ENCODE measurements around the gene SLC35F3.
"Not testable (repeated sequence)": the region's sequence is repeated elsewhere in the genome, so short reads cannot be mapped to it uniquely, and the experiment has no call there.

SLC35F3 gene

DNA sequence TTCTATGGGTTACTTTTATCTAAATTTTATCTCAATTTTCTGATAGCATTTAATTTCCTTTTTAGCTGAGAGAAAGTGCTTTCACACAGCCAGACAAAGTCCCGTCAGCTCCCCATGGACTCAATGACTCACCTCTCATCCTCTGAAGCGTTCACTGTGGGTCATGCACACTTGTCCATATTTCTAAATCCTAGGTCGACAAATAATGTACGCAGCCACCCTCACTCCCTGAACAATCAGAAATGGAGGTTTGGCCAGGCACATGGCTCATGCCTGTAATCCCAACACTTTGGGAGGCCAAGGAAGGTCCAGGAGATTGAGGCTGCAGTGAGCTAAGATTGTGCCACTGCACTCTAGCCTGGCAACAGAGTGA is 426.4 kb downstream of the SLC35F3 start:
- no peak for DNase-seq

DNA sequence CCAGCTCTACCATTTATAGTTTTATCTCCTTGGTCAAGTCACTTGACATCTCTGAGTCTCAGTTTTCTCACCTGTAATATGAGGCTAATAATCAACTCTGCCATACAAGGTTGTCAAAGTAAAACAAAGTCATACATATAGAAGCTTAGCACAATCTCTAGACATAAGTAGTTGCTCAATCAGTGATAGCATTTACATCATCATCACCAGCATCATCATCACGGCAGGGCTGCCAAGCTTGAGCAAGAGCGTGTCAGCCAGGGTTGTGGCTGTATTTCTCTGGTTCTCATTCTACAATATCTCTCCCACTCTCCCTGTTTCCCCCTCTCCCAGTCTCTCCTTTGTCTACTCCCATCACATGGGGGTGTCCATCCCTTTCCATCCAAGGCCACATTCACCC is 427.0 kb downstream of the SLC35F3 start:
- DNase-seq: peak; percentile 82

DNA sequence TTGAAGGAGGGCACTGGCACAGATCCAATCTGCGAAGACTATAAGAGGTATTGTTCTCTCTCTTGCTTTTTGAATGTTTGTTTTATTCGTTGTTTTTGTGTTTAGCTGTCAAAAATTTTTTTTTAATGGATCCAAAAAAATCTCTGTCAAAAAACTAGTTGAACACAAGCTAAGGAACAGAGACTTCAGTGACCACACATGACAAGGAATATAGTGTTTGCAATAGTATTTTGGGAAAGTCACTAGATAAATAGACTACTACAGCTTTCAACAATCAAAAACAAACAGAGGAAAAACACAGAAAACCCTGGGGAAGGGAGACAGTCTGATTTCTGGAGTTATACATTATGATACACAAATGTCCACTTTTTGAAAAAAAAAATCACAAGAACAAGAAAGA is 431.9 kb downstream of the SLC35F3 start:
- no peak for DNase-seq

DNA sequence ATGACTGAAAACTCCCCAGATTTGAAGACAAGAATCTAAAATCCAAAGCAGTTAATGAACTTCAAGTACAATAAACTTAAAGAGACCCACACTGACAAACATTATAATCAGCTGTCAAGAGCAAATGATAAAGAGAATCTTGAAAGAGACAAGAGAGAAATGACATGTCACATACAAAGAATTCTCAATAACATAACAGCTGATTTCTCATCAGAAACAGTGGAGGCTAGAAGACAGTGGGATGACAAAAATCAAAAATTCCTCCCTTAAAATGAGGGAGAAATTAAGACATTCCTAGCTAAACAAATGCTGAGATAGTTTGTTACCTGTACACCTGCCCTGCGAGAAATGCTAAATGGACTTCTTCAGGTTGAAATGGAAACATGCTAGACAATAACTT is 432.8 kb downstream of the SLC35F3 start:
- DNase-seq: no peak

DNA sequence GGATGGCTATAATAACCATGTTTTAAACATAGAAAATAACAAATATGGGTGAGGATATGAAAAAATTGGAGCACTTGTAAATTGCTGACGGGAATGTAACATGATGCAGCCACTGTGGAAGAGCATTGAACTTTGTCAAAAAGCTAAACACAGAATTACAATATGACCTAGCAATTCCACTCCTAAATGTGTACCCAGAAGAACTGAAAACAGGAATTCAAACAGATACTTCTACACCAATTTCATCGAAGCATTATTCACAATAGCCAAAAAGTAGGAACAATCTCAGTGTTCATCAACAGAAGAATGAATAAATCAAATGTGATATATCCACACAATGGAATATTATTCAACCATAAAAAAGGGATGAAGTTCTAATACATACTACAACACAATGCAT is 436.1 kb downstream of the SLC35F3 start:
- no peak for DNase-seq

DNA sequence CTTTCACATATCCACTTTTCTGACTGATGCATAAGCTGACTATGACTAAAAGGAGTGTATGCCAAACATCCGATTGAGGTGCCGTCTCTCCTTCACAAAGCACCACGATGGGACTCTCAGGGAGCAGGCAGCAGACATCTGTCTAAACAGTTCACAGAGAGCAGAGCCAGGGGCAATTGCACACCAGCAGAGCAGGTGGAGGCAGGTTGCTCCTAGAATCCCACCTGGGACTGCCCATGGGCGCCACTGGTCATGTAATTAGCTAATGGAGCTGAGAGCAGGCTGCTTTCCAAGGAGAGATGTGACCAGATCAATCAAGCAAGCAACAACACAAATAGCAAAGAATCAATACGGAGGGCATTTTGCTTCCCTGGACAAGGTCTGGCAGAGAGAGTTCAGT is 438.3 kb downstream of the SLC35F3 start:
- no peak for DNase-seq

DNA sequence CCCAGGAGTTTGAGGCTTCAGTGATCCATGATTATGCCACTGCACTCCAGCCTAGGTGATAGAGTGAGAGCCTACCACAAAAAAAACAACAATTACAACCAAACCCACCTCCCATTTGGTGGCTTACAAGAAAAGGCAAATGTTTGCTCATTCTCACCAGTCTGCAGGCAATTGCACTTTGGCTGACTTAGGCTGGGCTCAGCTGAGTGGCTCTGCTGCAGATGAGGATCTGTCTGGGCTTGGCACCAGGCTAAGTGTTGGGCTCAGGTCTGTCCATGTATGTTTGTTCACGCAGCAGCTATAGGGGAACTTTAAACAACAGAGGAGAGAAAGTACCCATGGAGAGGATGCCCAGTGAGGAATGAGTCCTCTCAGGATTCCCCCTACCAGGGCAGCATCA is 440.8 kb downstream of the SLC35F3 start:
- DNase-seq: no peak

DNA sequence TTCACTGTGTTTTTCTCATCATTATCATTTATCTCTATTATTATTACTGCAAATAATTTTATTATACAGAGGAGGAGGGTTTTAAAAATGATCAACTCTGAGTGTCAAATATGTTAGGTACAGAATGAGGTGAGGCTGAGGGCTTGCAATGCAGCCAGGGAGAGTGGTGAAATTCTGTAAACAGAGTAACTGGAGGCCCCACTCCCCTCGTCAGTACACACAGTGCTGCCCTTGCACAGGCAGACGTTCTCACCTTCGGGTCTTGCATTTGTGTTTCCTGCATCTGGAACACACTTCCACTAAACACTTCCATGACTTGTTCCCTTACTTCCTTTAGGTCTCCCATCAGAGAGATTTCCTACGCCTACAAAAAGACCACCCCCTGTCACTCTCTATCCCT is 444.5 kb downstream of the SLC35F3 start:
- DNase-seq: no peak

DNA sequence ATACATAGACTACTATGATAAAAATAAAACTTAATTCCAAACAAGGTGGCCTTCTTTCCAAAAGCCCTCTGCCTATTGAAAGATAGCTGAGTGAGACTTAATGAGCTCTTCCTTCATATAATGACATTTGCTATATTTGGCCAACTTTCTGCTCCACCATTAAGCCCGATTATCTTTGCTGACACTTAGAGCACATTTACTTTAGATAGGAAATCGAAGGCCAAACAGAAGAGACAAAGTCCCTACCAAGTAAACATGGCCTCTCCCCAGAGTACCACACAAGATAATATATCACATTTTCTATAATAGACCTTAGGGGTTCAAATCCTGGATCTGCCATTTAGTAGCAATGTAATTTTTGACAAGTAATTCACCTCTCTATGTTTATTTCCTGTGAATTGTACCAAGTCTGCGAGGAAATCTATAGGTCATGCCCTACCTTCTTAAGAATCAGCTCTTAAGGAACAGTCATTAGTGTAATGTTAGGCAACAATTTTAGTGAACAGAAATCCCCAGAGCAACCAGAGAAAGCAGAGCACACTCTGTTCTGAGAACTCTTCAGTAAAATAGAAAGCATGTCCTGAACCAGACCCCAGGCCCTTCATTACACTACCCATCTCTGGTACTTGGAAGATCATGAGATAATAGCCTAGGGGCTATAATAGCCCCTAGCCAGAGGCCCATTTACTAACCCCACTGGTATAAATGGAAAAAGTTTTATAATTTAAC is 451.5 kb downstream of the SLC35F3 start:
- DNase-seq: no peak

DNA sequence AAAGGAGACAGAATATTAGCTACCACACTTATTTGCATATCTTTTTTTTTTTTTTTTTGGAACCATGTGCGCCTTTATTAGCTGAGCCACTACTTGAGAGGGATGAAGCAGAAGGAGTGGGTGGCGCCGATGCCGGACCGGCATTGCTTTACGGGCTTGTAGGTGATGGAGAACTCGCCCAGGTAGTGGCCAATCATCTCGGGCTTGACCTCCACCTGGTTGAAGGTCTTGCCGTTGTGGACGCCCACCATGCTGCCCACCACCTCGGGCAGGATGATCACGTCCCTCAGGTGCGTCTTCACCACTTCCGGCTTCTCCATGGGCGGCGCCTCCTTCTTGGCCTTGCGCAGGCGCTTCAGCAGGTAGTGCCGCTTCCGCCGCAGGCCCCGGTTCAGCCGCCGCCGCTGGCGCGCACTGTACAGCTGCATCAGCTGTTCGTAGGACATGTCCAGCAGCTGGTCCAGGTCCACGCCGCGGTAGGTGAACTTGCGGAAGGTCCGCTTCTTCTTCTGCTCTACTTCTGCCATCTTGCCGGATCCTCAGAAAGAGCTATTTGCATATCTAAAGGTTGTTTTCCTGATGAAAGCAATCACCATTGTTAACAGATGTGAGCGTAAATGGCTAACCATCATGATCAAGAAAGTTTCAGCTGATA is 452.3 kb downstream of the SLC35F3 start:
- DNase-seq: not testable (repeated sequence)

DNA sequence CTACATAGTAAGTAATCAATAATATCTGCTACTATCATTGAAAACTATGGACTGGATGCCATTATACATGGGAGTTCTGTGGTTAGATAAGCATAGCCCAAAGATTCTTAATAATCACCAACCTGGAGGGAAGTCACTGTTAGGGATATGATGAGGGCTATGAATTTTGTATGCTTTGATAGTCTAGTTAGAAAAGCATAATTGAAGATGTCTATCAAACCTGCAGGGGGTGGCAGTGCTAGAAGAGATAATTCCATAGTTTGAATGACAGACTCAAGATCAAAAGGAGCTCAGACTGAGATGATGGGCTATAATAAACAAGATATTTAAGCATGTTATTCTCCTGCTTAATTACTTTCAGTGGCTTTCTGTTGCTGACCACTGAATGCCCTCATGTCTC is 453.4 kb downstream of the SLC35F3 start:
- no peak for DNase-seq

DNA sequence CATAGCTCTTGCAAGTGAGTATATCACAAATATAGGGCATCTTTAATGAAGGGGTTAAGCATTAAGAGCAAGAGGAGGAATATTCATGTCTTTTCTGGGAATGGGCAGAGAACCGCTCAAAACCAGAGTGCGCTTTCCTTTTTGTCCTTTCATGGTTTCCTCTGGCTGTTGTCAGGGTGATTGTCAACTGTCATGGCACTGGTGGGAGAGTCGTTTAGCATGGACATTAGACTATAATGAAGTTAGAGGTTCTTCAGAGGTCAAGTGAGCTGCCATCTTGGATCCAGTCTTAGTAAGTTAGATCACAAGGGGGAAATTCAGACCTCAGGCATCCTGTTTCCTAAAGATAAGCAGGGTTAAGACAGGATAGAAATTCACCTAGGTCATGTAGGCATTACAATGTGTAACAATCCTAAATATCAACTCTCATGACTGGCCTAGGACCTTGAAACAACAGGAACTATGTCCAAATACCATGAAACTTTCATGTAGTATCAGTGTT is 456.7 kb downstream of the SLC35F3 start:
- DNase-seq: no peak

DNA sequence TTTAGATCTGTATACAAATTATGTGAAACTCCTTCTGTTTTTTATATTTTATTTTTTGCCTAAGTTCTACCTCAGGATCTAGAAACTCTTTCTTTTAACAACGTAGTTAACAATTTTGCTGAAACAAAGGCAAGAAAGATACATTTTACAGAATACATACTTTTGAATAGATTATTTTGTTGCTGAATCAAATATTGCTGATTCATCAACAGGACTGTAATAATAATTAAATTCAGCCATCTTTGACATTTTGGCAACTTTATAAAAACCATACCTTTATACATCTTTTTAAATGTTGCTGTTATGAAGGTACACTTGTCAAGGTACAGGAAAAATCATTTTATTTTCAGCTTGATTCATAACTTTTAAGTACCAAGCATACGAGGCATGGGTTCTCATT is 458.1 kb downstream of the SLC35F3 start:
- DNase-seq: no peak

DNA sequence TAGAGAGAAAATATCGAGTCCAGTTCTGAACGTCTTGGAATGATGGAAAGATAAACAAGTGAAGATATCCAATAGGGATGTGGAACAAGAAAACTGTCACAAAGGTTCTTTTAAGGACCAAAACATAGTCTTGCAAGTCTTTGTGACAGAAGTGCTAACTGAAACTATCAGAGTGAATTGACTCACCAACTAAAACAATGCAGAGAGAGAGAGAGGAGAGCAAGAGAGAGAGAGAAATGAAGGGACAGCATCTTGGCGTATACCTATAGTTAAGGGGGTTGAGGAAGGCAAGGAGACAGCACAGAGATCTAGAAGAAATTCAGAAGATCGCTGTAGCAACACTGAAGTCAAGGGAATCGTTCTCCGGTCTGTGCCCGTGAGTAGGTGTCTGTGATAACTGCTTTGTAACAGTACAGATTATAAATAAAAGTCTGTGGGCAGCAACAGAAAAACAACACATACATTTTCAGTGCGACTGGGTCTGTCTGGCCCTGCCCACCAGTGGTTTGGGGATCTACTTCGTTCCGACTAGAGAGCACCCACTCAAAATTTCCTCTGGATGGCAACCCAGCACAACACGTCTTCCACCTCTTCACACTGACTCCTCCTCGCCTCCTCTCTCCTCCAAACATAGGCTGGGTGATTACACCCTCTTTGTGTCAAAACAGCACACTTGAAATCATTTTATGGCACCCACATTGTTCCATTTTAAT is 464.0 kb downstream of the SLC35F3 start:
- no peak for DNase-seq

DNA sequence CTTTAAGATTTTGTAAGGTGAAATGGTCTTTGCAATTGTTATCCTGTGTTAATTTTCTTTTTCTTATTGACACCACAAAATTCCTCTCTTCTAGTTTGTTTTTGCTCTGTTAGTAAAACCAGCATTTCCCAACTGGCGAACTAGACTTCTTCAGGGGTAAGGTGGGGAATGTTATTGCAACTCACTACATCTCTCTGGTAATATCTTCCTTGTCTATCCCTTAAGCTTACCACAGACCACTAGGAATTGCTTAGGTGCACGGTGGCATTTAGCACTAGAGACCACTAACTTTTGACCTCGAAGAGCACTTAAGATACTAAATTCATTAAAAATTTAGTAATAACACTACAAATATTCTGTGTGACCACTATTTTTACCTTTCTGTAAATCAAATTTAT is 464.6 kb downstream of the SLC35F3 start:
- no peak for DNase-seq

DNA sequence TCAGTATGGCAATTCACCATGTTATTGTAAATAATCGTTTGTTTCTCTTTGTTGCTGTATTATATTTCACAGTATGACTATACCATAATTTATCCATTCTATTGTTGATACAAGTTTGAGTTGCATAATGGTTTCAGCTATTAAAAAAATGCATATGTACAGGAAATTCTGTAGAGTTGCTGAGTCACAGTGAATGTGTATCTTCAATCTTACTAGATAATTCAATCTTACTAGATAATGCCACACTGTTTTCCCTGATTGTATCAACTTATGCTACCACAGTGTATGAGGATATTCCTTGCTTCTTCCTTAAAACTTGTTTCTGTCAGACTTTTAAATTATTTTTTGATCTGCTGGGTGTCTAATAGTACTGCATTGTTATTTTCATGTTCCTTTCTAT is 465.3 kb downstream of the SLC35F3 start:
- no peak for DNase-seq

DNA sequence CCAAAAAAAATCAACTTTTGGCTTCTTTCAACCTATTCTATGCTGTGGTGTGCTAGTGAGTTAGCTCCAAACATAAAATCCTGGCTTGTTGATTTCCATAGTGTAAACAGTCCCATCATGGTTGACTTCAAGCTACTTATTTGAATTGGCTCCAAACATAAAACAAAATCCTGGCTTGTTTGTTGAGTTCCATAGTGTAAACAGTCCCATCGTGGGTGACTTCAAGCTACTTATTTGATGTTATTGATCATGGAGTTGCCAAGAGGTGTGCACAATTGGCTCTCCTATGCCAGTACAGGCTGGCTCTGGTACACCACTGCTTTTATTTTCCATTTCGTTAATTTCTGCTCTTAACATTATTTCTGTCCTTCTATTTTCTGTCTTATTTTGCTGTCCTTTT is 466.9 kb downstream of the SLC35F3 start:
- no peak for DNase-seq

DNA sequence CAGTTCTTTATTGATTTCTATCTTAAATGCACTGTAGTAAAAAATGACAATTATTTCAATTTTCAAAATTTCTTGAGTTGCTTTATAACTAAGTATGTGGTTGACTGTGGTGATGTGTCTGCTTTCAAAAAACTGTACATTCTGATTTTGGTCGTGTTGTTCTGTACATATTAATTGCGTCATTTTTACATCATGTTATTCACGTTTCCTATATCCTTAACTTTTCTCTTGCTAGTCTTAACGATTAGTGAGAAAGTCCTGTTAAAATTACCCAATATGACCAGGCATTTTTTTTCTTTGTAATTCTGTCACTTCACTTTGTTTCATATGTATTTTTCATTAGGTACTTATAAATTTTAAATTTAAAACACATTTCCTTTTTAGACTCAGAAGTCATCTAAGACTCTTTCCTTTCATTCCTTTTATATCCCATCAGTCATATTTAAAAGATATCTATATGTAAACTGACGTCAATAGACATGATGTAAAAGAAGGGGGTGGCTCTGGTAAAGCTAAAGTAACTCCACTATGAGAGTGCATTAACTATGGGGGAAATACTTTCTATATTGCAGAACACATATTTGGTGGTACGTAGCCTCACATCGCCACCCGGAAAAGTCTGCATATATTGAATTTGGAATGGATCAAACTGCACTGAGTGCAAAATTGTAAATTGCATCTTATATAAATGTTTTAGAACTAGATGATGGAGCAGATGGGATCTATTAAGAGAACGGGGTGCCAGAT is 467.7 kb downstream of the SLC35F3 start:
- DNase-seq: no peak

DNA sequence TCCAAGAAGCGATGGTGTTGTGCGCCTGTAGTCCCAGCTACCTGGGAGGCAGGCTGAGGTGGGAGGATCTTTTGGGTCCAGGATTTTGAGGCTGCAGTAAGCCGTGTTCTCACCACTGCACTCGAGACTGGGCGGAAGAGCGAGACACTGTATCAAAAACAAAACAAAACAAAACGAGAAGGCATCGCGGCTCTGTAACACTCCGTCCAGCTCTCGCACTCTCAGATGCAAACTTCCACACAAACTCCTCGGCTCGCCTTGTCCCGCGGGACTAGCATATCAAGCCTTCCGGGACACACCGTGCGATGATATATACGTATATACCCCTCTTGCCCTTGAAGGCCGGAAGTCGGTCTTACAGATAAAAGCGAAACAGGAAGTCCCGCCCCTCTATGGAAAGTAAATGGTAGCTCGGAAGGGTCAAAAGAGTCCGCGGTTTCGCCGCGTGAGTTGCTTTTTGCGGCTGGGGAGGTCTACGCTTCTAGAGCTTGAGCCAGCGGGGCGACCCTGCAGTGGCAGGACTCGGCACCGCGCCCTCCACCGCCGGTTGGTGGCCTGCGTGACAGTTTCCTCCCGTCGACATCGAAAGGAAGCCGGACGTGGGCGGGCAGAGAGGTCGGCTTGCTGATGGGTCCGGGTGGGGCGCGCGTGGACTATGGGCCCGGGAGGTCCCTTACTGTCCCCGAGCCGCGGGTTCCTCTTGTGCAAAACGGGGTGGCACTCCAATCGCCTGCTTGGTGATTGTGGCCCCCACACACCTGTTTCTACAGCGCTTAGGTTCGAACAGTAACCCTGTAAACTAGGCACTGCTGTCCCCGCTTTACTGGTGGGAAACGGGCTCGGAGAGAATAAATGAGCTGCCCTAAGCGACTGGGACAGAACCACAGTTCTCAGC is 468.8 kb downstream of the SLC35F3 start, which contains the start of gene COA6:
TSS of gene COA6 (plus strand) at position 393 of the 895 bp plus-strand sequence. CDS start at position 404, 11 bp downstream.
- DNase-seq: peak; percentile 98

DNA sequence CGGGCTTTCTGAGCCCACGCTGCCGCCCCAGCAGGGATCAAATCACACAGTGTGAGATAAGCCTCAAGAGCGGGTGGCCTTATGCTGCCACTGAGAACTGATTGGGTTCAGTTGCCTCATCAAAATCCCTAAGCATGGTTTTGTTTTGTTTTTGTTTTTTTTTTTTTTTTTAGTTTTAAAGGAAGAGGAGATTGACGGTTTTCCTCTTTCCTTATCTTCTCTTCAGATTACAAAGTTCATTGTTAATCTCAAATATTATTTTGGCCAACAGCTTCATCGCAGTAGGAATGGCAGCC is 469.4 kb downstream of the SLC35F3 start:
- no peak for DNase-seq

All from MV-4-11 (cell line).